Measurements from ENCODE around the gene DAPK1. TPM values are rescaled to one million over a fixed set of nuclear protein-coding genes. Genes with fewer than 3 reads are reported as not detected.

DAPK1 gene
- total RNA-seq, 1 donor: 8.6 TPM

GRCh38 chr9:87551772-87552217 lies 54.1 kb downstream of the DAPK1 start:
- no peak for DNase-seq (ENCODE audit: low read depth)
- TF ChIP-seq CTCF (IDR thresholded peaks at IDR 0.05; ENCODE audit: insufficient read depth, low read depth, low read length): no peak
- no peak overlapping the region for H3K4me3 ChIP-seq (ENCODE audit: low read depth, low read length)

DNA sequence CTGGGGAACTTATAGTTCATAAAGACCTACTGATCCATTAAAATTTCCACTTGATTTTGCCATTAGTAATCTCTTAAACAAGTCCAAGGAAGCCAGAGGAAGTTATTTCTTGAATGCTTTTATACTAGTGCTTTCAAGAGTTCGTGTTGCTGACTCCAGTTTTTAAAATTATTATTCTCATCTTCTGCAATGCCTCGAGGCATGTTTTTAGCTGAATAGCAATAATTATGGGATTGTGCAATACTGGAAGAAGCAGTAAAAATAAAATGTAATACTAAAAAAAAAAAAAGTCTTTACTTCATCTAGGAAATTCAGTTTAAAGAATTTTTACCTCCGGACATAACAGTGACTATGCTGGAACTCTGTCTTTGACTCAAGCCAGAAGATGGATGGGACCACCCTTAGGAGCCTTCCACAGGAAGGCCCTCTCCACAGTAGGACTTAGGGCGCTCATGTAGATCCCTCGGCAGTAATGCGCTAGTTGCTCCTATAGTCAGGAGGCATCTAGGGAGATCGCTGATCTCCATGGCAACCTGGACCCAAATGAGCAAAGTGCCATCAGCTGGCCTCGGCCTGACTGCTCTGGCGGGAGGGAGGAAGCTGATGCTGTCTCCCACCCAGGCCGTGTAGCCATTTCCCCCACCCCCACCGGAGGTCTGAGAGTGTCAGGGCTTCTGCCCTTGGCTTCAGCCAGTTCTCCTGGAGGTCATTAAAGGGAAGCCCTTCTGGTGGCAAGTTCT lies 56.7 kb downstream of the DAPK1 start:
- TF ChIP-seq CTCF (IDR thresholded peaks at IDR 0.05; ENCODE audit: insufficient read depth, low read depth, low read length): no peak
- no peak for DNase-seq (ENCODE audit: low read depth)
- no peak overlapping the region for H3K4me3 ChIP-seq (ENCODE audit: low read depth, low read length)

DNA sequence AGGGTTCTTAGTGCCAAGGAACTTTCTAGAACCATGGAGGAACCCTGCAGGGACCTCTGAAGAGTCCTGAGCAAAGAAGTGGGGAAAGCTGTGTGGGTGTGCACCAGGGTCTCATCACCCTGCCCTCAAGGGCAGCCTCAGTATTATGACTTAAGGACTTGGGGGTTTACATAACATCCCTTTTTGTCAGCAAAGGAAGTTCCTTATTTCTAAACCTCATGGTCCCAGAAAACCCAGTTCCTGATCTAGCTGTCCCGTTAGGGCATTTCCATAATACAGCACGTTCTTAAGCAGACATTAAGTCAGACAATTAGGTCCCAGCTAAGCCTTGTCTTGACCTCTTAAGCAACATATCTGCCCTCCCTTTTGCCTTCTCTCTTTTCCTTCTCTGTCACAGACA lies 57.3 kb downstream of the DAPK1 start:
- DNase-seq (ENCODE audit: low read depth): no peak
- no peak for TF ChIP-seq CTCF (IDR thresholded peaks at IDR 0.05; ENCODE audit: insufficient read depth, low read depth, low read length)
- no peak overlapping the region for H3K4me3 ChIP-seq (ENCODE audit: low read depth, low read length)

GRCh38 chr9:87556039-87556438 lies 58.4 kb downstream of the DAPK1 start:
- DNase-seq (ENCODE audit: low read depth): no peak
- no peak for TF ChIP-seq CTCF (IDR thresholded peaks at IDR 0.05; ENCODE audit: insufficient read depth, low read depth, low read length)
- H3K4me3 ChIP-seq (ENCODE audit: low read depth, low read length): no peak overlapping the region

DNA sequence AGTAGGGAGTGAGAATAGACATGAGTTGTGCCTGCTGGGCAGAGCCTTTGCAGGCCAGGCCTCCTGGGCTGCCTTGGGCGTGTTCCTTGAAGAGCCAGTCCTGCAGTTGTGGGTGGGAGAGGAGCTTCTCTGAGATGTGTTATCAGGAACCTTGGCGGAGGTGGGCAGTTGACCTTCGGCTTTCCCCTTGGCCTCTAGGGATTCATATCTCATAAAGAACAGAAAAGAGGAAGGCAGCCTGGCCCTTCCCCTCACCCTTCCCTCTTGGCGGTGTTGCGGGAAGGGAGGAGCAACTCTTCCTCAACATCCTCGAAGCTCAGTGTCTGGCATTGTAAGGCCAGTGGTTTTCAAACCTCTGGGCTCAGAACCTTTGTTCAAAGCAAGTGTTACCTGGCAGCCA lies 59.2 kb downstream of the DAPK1 start:
- H3K4me3 ChIP-seq (ENCODE audit: low read depth, low read length): no peak overlapping the region
- TF ChIP-seq CTCF (IDR thresholded peaks at IDR 0.05; ENCODE audit: insufficient read depth, low read depth, low read length): no peak

GRCh38 chr9:87557996-87558395 lies 60.3 kb downstream of the DAPK1 start:
- no peak overlapping the region for H3K4me3 ChIP-seq (ENCODE audit: low read depth, low read length)
- no peak for TF ChIP-seq CTCF (IDR thresholded peaks at IDR 0.05; ENCODE audit: insufficient read depth, low read depth, low read length)
- DNase-seq (ENCODE audit: low read depth): peak; percentile 44

More for the DNA sequence above, 59.2 kb downstream of the DAPK1 start:
- DNase-seq (ENCODE audit: low read depth): no peak
